Right renal cortex interstitium (tissue), 3 donors: ENCODE results near the gene SYNRG. TPM values are rescaled to one million over a fixed set of nuclear protein-coding genes. Genes with fewer than 3 reads are reported as not detected.

ENCODE experiments used
- DNase-seq, 3 donors: peaks; one replicate each; pipeline ENCODE4 v3.0.0-alpha.2; 2013; ENCODE audit warnings: low read depth in 3 of 3, low spot score in 2 of 3
- polyA plus RNA-seq, 3 donors: library from polyadenylated mRNA; unstranded; fragments of 120-200 nt; gene quantifications; one replicate each; pipeline ENCODE4 v1.2.1, GENCODE V29; 2013; ENCODE audit not compliant: insufficient read length in 3 of 3

SYNRG gene
- polyA plus RNA-seq, 3 donors = 39.5 to 43.4 (median 42.0) TPM

DNA sequence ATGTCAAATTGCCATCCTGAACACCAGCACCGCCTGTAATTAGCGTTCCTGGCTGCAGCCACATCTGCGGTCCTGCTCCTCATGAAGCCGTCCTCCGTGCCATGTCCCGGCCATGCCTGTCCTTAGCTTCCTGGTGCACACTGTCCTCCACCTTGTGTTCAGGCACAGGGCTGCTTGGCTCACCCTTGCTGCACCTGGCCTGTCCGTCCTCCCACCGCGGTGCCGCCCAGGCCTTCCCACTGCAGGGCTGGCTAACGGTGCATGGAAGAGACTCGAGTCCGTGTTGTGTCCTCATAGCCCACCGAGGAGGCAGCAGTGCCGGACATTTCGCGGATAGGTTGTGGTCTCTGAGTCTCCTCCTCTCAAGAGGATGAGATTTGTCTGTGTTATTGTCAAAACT lies 99.2 kb downstream of the SYNRG start:
- no peak for DNase-seq

DNA sequence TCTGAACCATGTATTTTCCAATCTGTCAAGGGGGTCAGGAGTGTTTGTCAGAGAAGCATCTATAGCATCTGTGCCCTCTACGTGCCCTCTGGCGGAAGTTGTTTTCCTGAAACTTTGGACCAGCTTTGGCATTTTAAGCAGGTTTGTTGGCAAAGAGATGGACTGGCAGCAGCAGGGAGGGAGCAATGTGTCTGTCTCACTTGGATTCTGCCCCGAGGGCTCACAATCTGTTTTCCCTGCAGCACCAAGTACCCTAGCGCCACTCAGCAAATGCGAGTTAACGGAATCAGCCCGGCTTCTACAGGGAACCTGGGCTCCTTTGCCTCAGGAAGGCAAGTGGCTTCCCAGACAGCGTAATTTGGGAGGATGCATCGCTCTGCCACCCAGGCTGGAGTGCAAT lies 102.1 kb downstream of the SYNRG start:
- no peak for DNase-seq

DNA sequence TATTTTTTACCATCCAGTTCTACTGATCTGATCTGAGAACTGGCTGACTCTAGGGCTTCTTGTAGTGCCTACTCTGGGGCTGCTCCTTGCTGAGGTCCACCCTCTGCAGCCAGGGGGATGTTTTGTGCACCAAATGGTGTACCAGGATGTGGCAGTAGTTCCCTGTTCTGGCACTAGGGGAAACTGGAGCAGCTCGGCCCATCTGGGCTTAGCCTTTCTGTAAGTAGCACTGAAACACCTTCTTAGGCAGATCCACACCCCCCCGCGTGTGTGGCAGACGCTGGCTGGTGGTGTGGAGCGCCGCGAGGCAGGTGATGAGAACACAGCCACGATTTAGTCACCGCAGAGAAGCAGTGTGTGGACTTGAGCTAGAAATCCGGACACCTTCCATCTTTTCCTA lies 102.5 kb downstream of the SYNRG start:
- DNase-seq = no peak

DNA sequence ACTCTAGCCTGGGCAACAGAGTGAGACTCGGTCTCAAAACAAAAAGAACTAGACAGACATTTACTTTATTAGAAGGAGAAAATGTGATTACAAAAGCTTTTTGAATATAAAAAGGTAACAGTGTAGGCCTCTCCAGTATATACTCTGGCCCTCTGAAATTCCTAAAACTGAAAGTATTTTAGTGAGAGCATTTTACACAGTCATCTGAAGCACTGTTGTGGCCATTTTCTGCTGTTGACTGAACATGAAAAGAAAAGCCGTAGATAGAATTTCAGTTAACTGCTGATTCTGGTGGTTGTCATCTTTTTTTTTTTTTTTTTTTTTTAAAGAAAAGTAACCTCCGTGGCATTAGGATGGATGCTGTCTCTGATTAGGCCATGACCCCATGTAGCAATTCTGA lies 103.9 kb downstream of the SYNRG start:
- DNase-seq = no peak

DNA sequence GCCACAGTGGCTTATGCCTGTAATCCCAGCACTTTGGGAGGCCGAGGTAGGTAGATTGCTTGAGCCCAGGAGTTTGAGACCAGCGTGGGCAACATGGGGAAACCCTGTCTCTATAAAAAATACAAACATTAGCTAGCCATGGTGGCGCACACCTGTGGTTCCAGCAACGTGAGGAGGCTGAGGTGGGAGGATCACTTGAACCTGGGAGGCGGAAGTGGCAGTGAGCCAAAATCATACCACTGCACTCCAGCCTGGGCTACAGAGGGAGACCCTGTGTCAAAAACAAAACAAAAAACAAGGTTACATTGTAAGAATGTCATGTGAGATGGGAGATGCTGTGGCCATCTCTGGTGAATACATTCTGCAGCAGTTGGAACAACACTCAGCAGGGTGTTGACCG lies 106.1 kb downstream of the SYNRG start:
- no peak for DNase-seq

DNA sequence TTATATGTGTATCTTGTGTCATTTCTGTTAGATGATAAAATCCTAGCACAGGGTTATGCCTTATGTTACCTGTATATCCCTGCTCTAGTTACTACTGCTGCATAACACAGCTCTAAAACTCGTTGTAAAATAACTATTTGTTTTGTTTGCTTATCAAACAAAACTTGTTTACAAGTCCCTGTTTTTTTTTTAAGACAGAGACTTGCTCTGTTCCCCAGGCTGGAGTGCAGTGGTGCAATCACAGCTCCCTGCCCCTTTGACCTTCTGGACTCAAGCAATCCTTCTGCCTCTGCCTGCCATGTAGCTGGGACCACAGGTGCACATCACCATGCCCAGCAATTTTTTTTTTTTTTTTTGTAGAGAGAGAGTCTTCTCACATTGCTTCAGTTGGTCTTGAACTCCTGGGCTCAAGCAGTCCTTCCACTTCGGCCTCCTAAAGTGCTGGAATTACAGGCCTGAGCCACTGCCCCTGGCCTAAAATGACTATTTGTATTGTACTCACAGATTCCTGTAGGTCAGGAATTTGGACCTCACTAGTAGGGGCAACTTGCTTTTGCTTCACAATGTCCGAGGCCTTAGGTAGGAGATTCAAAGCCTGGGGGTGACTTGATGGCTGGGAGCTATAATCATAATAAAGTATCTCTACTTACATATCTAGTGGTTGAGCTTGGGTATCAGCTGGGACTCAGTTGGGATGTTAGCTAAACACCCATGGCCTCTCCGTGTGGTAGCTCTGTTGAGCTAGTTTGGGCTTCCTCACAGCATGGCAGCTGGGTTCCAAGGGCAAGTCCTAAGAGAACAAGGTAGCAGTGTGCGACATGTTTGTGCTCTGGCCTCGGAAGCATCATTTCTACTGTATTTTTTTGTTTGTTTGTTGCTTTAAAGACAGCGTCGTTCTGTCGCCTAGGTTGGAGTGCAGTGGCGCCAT lies 106.9 kb downstream of the SYNRG start:
- DNase-seq = no peak

DNA sequence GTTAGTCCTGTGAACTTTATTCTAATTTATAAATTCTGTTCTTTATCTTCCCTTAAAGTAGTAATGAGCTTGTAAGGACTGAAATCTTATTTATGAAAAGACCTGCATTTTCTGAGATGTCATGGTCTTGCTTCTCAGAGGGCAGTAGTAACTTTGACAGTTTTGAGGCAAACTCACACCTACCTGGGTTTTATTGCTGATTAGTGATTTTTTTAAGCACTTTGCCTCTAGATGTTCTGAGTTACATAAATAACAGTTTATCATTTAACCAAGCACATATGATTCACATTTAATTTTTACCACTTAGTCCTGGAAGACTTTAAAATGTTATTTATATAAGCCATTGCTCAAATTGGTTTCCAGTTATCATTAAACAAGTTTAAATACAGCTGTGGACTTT lies 108.8 kb downstream of the SYNRG start:
- no peak for DNase-seq

DNA sequence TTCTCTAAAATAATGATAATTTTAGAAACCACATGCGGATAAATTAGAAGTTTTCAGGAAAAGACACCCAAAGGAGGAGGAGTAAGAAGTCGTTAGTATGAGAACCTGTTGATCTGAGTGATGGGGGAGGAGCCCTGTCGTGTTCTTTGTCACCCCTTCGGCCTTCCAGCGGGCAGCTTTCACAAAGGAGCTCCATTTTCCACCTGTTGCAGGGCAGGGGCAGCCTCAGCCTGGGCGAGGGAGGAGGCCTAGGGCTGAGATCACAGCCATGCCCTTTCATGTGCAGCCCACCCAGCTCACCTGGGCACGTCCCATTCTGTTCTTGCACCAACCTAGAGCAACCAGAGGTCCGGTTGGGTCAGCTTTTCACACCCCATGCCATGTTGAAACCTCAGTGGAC lies 114.2 kb downstream of the SYNRG start:
- DNase-seq = no peak

DNA sequence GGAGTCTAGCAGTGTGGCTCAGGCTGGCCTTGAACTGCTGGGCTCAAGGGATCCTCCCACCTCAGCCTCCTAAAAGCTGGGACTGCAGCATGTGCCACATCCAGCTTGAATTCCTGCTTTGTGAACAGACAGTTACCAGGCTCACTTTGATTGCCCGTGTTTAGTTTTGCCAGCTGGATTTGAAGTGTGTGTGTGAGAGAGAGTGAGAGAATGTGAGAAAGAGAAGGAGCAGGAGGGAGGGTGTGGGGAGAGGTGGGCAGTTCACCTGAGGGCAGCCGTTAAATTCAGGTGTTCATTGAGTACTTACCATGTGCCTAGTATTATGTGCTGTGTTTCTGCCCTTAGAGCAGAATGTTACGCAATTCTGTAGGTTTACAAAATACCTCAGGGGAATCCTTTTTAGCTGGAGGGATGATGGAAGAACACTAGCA lies 114.8 kb downstream of the SYNRG start:
- DNase-seq = no peak

DNA sequence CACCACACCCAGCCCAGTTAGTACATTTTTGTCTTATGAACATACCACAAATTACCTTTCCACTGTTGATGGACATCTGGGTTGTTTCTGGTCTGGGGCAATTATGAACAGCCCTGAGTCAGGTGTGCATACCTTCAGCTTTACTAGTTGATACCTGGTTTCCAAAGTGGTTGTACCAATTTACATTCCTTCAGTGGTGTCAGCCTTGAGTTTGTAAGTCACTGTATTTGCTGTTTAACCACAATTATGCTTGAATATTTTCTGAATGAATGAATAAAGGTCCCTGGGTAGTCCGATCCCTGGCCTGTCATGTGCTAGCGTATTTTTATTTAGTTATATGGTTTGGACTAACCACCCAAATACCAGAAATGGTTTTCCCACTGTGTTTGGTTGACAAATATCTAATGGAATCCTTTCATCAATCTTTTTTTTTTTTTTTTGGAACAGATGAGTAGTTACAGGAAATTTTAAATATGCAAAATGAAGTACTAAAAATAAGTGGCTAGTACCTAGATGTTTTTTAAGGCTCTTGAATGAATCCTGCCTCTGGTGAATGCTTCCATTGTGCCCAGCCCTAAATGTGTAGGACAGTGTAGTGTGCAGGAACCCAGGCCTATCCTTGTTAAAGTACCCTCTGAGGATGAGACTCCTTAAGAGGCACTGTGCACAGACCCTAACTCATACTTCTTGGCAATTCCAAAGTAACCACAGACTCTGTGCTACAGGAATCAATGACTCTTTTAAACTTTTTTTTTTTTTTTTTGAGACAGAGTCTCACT lies 115.8 kb downstream of the SYNRG start:
- DNase-seq = no peak

DNA sequence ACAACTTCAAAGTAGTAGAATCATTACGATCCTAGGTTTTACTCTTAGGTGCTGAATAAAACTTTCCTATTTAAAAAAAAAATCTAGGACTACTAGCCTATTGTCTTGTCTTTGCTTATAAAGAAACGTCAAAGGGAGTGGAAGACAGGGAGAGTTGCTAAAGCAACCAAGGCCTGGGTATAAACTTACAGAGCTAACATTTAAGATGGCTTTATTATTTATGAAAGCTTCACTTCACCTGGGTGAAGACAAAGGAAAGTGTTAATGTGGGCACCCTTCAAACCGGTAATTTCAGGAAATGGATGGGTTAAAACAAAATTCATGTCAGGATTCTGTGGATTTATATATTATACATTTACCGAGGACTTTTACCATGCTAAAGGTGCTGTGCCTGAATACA lies 117.1 kb downstream of the SYNRG start:
- DNase-seq = no peak

DNA sequence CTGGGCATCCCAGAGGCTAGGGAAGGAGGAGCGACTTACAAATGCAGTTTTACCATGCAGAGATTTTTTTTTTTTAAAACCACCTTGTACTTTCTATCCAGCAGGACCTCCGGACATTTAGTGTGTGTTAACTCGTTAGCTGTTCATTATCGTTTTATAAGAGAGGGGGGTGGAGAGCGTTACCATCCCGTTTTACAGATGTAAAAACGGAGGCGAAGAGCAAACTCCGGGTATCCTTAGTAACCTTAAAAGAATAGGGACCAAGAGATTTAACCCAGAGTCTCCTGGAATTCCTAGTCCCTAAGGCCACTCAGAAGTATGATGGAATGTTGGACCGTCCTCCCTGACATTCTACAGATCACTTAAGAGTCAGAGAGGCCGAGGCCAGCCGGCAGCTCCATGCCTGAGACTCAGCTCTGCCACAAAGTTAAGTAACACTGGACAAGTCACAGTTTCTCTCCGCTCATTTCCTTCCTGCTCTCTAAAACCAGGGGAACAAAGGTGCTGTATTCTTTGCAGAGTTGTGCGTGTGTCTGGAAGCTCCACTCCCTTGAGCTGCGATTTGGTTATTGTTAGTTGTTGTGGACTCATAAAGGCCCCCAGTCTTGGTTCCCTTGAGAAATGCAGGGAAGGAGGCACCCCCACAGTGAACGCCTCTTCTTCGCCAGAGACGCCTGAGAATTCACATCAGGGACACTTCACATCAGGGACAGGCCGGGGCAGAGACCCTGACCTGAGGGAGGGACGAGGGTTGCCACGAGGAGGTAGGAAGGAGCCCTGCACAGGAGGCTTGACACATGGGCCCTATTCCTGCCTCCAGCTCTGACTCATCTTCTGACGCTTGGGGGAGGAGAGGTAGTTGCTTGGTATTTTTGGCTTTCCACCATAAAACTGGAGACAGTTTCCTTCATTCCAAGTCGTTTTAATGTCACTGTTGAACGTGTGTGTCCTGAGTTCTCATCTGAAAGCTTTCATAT lies 118.3 kb downstream of the SYNRG start:
- no peak for DNase-seq

DNA sequence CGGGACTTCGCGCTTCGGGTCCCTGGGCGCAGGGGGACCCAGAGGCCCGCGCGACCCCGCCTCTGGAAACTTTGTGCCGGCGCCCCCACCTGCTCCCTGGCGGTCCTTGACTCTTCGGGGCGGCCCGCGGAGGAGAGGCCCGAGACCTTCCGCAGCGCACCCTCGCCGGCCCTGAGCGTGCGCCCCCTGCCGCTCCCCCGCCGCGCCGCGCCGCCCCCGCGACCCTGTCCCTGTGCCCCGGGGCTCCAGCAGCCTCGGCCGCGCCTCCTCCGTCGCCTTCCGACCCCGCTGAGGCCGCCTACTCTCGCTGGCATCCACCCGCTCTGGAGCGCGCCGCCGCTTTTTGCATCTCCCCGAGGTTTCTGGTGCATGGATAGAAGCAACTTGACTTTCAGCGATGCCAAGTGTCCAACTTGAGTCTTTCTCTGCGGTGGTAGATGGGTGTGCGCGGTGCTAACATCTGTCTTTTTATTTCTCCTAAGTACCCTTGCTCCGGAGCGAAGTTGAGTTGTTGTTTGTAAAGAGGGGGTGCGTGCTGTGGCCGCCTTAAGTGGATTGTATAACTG lies 119.1 kb downstream of the SYNRG start:
- DNase-seq = no peak

DNA sequence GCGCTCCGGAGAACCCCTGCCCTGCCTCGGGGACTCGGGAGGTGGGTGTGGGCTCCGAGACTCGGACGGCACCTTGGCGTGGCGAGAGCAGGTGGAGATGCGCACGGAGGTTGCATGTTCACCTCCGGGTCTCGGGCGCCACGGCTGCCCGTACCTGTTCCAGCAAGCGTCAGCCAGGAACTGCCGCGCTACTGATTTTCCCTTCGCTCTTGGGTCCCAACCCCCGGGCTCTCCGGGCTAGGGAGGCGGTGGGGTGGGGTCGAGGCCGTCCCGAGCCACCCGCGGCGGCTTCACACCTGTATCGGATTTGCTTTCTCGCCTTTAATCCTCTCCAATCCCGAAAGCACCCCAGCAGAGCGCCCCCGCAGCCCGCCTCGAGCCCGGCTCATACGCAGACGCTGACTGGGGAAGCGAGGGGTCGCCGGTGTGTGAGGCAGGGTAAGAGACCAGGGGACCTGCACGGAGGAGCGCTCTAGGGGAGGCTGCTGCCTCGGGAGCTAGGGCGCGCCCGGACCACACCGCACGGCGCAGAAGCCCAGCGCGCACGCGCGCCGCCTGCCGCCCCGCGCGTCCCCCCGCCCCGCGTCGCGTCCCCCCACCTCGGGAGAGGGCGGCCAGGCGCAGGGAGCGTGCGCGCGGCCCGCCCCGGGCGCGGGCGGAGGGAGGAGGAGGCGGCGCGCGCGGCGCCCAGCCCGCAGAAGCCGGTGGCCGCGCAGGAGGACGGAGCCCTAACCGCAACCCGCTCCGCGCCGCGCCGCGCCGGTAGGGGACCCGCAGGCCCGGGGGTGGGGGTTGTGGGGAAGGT lies 119.8 kb downstream of the SYNRG start, which contains the start of gene DUSP14:
Gene DUSP14, plus strand, starts transcription at position 695 of the 805 bp plus-strand sequence. CDS start 22,382 bp downstream, outside the sequence.
- peak in 2 of 3 donors; percentile 70 to 72 for DNase-seq

DNA sequence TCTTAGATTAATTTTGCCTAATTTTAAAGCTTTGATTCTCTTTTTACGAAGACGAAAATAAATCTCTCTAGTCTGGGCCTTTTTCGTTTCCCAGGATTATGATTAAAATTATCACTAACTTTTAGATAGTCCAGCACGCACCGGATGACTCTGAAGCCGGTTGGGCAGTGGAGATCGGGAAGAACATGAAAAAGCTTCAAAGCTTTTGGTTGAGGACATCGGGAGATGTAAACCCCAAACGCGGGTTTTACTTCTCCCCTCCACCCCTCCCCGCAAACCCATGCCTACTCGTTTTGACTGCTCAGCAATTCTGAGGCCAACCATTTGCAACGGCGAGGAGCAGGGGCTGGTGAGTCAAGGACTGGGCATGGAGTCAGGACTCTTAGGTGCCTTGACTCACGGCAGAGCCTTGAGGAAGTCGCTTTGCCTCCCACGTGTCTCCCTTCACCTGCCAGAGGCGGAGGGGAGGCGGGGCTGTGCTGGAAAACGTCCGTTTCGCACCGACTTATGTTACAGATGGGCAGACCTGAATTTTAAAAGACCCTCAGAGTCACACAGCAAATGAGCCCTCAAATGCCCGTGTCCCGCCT lies 120.5 kb downstream of the SYNRG start:
- DNase-seq = no peak

DNA sequence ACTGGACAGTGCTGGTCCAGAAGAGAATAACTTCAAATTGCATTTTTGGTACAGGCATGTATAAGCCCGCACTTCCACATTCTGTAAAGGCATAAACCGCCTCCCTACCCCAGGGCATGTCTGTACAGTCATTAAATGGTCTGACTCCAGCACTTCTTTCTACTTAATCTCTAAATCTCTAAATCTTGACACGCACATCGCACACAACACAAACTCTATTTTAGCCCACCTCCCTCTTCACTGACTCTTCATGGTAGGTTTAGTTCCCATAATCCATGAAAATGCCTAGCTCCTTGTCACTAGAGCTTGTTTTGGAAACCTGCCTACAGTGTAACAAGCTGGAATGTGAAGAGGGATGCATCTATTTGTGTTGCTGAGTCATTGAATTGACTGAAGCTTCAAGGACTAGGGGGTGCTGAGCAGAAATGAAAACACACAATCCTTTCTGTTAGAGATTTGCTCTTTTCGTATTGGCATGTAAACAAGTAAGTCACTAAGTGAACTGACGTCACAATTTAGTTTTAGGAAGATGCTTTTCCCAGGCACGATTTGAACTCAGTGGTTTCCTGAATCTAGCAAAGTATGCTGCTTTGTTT lies 121.1 kb downstream of the SYNRG start:
- no peak for DNase-seq

DNA sequence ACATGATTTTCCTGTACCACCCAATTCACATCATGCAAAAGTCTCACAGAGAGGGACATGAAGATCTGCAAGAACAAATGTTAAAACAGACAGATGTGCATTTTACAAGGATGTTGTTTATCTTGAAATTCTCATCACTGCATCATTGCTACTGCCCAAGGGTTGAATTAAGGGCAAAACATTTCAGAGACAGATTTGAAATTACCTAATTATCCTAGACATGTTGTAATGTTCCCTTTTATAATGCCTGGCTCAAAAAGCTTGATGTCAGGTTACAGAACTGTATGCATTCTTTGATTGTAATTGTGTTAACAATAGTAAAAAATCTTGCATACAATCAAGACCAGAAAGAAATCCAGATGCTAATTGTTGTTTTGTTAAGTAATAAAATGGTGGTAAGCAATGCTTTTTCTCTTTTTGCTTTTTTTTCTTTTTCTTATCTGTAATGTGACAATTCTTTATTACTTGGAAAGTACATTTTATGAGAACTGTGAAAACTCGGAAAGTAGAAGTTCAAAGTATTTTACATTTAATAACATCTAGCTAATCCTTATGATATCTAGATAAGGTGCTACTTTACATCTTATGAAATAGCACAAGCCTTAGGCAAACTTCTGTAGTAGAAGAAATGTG lies 123.2 kb downstream of the SYNRG start:
- no peak for DNase-seq
